HG02798 (cell line): ENCODE measurements around the gene USP13.
A peak's percentile ranks its signal among the peaks of the same experiment; 100 is the strongest.
"Not testable (repeated sequence)": the region's sequence is repeated elsewhere in the genome, so short reads cannot be mapped to it uniquely, and the experiment has no call there.

ENCODE experiments used
- ATAC-seq: cut with Tn5 transposase; IDR thresholded peaks from one replicate; pipeline ENCODE4 v1.9.1; 2021; ENCODE audit warnings: mild to moderate bottlenecking; ENCODE audit not compliant: unreplicated experiment, poor library complexity

USP13 gene, protein sequence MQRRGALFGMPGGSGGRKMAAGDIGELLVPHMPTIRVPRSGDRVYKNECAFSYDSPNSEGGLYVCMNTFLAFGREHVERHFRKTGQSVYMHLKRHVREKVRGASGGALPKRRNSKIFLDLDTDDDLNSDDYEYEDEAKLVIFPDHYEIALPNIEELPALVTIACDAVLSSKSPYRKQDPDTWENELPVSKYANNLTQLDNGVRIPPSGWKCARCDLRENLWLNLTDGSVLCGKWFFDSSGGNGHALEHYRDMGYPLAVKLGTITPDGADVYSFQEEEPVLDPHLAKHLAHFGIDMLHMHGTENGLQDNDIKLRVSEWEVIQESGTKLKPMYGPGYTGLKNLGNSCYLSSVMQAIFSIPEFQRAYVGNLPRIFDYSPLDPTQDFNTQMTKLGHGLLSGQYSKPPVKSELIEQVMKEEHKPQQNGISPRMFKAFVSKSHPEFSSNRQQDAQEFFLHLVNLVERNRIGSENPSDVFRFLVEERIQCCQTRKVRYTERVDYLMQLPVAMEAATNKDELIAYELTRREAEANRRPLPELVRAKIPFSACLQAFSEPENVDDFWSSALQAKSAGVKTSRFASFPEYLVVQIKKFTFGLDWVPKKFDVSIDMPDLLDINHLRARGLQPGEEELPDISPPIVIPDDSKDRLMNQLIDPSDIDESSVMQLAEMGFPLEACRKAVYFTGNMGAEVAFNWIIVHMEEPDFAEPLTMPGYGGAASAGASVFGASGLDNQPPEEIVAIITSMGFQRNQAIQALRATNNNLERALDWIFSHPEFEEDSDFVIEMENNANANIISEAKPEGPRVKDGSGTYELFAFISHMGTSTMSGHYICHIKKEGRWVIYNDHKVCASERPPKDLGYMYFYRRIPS

DNA sequence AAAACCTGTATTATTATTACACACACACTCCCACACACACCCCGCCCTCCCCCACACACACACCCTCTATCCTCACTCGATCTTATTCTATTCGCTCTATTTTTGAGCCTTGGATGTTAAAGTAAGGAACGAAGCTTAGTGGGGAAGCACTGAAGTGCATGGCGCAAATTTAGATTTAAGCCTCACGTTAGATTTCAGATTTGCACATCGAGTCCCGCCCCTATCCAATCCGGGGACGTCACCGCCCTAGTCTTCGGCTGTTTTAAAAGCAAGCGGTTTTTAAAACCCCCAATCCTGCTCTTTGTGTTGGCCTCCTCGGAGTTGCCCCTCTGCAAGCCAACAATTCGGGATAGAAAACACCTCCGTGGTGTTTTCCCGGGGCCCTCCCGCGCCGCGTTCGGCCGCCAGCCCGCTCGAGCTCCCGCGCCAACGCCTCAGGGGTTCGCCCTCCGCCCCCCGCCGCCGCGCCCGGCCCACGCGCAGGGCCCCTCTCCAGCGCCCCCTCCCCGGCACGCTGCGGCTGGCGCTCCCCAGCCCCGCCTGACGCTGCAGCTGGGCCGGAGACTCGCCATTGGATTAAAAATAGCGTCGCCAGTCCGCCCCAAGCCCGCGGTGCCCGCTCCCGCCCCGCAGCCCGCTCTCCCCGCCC is at the start of gene USP13:
Gene USP13, plus strand, starts transcription at position 594 of the 649 bp plus-strand sequence. CDS start 186 bp downstream, outside the sequence.
- ATAC-seq, result peak; percentile 69

DNA sequence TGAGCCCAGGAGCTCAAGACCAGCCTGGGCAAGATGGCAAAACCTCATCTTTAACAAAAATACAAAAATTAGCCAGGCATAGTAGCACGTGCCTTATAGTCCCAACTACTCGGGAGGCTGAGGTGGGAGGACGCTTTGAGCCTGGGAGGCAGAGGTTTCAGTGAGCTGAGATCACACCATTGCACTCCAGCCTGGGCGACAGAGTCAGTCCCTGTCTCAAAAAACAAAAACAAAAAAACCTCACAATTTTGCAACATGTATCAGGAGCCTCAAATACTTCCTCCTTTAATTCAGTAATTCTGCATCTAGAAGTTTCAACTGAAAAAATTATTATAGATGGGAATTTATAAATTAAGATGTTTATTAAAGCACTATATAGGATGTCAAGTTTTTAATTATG is 49.5 kb upstream of the USP13 start:
- no peak for ATAC-seq

DNA sequence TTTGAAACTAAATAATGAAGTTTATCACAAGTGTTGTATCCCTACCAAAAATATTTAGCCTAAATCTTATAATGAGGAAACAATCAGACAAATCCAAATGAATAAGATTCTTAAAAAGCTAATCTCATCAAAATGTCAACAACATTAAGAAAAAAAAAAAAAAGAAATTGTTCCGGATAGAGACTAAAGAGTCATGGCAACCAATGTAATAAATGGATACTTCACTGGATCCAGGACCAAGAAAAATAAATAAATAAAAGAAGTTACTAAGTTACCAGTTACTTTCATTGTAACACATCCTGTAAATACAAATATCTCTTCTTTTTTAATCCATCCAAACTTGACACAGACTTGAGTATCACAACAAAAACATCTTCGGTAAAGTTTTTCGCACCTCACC is 49.0 kb upstream of the USP13 start:
- no peak for ATAC-seq

DNA sequence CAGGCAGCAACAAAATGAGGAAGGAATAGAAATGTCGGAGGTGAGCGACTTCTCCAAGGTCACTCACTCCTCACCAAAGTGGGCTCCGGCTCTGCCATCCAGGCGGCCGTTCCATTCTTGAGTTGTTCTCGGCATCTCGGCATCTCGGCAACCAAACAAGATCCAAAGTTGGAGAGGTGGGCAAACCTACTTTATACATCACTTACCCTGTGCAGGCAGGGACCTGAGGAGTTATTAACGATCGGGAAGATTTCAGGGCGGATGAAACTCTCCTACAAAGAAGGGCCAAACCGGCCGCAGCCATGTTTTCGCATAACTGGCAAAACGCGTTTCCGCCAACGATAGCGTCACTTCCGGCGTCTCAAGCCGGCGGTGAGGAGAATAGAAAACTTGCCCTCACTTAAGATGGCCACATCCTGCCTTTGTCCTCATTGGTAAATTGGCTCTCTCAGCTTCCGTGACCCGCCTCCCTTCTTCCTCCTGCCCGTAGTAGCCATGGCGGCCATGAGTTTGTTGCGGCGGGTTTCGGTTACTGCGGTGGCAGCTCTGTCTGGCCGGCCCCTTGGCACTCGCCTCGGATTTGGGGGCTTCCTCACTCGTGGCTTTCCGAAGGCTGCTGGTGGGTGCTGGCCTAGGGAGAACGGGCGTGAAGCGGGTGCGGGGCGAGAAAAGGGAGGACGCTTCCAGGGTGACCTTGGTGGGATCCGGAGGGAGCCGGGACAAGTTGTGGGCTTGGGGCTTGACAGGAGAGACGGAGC is 48.3 kb upstream of the USP13 start, which contains the start of the genes MRPL47 and NDUFB5:
Gene MRPL47, minus strand, starts transcription at position 318 of the 758 bp plus-strand sequence. Its CDS starts 14 bp downstream, at position 304.
Gene NDUFB5, plus strand, starts transcription at position 474 of the 758 bp plus-strand sequence. Its CDS starts 22 bp downstream, at position 496.
- ATAC-seq, result peak; percentile 98

DNA sequence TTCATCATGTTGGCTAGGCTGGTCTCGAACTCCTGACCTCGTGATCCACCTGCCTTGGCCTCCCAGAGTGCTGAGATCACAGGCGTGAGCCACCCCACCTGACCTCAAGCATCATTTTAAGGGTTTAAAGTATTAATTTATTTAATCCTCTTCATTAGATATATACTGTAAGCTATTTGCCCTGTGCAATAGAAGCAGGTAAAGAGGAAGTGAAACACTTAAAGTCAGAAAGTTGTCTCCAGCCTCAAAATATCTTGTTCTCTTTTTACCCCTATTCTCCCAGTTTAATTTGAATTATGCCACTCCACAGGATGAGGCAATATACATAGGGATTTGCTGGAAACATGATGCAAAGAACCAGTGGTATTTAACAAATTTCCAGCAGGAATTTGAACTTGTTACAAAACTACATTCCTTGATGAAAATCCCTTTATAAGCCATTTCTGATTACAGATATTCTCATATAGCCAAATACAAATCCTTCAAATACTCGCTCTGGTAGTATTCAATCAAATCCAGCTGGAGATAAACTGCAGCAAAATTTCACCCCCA is 46.2 kb upstream of the USP13 start:
- ATAC-seq, result no peak

DNA sequence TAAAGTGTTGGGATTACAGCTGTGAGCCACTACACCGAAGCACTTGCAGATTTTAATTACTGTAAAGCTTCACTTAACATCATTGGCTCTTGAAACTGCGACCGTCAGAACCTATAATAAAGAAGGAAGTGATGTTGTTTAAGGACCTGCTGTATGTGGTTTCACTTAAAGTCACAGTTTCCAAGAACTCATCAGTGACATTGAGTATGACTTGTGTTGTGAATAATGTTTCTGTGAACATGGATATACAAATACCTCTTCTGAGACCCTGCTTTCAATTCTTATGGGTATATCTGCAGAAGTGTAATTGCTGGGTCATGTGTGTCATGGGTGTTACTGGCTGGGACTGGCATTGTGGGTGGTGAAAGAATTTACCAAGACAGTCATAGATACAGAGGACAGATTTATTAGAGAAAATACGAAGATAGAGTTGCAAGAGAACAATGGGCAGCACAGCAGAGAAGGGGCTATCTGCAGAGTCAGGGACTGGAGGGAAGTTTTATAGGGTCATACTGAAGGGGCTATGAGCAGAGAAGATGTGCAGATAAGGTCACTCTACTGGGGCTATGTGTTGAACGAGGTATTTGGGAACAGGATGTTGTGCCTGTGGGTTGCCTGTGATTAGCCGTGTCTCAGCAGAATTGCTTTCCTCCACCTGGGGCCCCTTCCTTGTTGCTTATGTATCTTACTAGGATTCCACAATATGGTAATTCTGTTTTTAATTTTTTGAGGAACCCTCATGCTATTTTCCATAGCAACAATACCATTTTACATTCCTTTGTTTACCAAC is 43.7 kb upstream of the USP13 start:
- peak; percentile 44 for ATAC-seq

DNA sequence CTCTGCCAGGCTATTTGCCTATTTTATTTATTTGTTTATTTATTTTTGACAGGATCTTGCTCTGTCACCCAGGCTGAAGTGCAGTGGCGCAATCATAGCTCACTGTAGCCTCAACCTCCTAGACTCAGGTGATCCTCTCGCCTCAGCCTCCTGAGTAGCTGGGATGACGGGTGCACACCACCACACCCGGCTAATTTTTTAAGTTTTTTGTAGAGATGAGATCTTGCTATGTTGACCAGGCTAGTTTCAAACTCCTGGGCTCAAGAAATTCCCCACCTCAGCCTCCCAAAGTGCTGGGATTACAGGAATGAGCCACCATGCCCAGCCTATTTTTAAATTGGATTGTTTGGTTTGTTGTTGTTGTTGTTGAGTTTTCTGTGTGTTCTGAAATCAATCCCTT is 42.8 kb upstream of the USP13 start:
- no peak for ATAC-seq

DNA sequence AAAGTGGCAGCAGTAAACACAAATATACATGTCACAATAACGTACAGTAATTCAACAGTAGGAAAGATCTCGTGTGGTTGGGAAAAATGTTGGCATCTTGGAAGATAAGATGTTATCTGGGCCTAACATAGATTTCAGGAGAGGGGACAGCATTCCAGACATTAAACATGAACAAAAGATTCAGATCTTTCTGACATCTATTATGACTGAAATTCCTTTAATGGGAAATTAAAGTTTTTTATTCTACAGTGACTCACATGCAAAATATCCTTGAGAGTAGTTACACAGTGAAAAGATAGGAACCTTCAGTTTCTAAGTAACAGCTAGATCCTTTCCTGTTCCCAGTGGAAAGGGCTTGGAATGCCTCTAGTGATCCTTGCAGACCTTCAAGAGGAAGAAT is 39.0 kb upstream of the USP13 start:
- ATAC-seq, result no peak

DNA sequence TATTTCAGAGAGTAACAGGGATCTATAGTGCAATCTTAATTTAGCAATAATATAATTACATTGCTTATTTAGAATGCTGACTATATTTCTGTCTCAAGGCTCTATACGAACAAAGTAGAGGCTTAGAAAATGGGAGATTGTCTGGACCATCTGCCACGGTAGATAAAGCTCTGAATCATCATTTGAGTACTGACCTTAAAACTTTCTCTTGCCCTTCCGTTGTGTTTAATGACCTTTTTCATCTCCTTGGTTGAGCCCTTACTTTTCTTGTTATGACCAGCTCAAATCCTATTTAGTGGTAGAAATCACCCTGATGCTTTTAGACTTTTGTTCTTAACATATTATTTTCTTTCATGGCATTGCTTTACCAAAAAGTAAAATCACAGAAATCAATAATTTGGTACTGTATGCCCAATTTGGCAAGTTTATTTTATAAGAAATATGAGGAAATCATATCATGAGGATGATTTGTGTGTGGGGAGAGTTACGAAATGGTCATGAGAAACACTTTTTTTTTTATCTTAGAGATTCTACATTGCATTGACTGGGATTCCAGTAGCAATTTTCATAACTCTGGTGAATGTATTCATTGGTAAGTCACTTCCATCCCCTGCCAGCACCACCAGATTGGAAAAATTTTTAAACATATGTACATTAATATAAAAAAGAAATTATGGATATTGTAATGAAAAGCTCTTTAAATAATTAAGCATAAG is 37.2 kb upstream of the USP13 start:
- no peak for ATAC-seq

DNA sequence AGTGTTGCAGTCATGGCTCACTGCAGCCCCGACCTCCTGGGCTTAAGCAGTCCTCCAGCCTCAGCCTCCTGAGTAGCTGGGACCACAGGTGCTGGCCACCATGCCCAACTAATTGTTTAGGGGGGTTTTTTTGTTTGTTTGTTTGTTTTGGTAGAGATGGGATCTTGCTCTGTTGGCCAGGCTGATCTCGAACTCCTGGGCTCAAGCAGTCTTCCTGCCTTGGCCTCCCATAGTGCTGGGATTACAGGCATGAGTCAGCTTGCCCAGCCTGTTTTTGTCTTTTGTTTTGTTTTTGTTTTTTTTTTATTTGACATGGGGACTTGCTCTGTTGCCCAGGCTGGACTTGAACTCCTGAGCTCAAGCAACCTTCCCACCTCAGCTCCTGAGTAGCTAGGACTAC is 30.8 kb upstream of the USP13 start:
- ATAC-seq, result no peak

DNA sequence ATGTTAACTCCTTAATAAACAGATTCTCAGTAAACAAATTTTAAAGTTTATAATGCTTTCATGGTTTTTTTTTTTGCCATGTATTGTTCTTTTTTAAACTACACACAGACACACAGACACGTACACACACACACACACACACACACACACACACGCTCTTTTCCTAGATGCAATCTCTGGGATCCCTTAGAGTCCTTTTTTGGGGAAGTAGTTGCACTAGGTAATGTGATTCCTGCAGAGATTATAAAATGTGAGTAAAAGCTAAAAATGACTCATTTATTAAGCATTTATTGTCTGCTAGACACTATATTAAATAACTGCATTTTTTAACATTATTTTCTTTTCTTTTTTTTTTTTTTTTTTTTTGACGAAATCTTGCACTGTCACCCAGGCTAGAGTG is 28.4 kb upstream of the USP13 start:
- ATAC-seq, result no peak

DNA sequence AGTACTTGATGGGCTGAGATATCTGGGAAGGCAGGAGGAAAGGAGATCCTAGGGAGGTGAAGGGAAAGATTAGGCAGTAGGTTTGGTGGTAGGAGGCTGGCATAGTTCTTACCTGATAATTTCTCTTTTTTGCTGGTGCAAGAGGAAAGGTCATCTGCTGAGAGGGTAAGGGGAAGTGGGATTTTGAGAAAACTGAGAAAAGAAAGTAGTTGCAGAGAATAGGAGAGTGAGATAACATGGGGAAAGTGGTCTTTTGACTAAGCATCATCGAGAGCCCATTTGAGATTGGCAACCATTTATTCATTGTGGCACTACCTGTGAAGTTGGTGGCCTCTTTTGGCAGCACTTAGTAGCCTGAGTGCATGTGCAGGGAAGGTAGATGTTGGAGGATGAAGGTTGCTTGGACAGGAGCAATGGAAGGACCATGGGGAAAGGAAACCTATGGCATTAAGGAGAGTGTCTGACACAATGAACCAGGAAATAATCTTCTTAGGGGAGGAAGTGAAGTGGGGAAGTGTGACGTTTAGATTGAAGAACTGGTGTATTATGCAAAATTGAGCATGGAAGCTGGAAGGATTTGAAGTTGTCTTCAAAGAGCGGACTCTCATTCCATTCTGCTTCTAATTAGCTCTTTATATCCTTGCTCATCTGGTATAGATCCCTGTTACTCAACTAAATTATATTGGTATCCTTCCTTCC is 21.9 kb upstream of the USP13 start:
- no peak for ATAC-seq

DNA sequence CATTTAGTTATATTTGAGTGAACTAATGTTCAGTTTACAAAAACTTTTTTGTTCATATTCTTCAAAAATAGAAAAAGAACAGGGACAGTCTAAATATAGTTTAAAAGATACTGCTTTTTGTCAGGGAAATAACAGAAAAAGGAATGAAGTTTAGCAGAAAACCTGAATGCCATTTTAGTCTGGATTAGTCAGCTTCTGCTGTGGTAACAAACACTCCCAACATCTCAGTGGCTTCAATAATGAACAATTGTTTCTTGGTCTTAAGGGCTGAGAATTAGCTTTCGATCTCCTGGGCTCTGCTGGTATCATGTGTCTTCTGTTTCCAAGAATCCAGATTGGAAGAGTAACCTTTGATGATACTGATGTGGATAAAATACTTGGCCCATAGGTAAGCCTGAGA is 12.4 kb upstream of the USP13 start:
- no peak for ATAC-seq

DNA sequence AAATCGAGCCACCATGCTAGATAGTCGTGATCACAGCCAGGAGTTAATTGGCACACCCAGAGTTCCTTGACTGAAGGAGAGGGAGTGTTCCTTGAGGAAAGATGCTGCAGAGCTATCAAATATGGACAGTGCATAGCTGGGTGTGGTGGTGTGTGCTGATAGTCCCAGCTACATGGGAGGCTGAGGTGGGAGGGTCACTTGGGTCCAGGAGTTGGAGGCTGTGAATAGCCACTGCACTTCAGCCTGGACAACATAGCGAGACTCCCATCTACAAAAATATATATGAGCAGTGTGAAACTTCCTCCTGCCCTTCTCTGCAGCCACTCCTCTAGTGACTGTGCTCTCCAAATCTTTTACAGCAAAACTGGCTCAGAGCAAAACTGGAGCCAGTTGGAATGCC is 10.0 kb upstream of the USP13 start:
- no peak for ATAC-seq

DNA sequence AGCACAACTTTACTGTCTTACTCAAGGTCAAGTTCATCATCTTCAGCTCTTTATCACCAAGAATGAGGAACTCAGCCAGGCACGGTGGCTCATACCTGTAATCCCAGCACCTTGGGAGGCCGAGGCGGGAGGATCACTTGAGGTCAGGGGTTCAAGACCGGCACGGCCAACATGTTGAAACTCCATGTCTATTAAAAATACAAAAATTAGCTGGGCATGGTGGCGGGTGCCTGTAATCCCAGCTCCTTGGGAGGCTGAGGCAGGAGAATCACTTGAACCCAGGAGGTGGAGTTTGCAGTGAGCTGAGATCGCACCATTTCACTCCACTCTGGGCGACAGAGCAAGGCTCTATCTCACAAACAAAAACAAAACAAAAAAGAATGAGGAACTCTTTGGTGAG is 9.0 kb upstream of the USP13 start:
- ATAC-seq, result not testable (repeated sequence)

DNA sequence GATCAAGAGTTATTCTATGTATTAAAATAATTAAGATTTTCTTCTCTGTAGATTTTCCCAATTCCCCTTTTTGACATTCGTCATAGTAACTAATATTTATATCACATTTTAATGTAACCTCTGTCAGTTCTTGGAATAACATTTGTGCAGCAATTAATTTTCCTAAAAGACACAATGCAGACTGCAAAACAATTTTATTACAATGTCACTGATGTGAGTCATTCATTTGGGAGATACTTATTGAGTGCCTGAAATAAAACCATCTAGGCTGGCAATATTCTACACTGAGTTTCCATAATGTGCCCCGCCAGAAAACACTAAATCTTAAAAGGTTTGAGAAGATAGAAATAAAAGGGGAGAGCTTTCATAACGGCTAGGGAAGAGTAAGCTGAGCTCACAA is 6.7 kb upstream of the USP13 start:
- no peak for ATAC-seq

DNA sequence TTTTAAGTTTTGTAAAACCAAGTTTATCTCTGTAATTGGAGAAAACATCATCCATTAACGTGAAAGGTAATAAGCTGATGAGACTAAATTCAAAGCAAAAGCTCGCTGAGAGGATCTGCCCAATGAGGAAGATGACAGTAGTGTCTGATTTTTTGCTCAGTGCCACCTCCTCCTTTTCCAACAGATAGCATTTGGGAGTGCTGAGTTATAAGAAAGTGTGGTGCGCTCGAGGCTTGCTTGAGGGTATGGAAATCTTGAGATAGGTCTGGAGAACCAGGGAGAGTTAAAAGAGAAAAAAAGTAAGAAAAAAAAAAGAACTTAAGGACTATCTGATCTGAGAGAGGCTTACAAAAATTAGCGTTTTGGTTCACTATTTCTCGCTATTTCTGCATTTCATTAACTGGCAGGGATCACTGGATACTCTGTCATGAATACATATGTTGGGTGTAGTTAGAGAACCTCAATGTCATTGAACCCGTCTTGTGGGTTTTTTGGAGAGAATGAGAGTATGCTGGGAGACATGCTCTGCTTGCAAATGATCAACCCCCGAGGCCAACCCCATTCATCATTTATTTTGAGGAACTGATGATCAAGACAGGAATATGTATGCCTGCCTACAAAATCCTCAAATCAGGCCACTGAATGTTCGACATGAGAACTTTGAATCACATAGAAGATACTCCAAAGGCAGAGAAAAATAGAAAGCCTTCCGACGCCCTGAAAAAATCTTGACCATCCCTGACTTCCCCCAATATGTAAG is 973 bp upstream of the USP13 start:
- no peak for ATAC-seq
